Large intestine (tissue), 3 donors: ENCODE data around the gene IFNLR1. TPM values are rescaled to one million over a fixed set of nuclear protein-coding genes. Genes with fewer than 3 reads are reported as not detected.

Experiments
- DNase-seq, 2 donors: peaks; one replicate each; pipeline versions ENCODE4 v3.0.0 to v3.0.0-alpha.2; 2013
- H3K27ac ChIP-seq: one replicate; pipeline ENCODE4 v1.5.1; 2013; ENCODE audit warnings: low read length
- H3K27me3 ChIP-seq: 2 replicates; pipeline ENCODE4 v1.6.1; 2013; ENCODE audit warnings: low read length; ENCODE audit not compliant: control insufficient read depth, insufficient read depth
- H3K36me3 ChIP-seq: 2 replicates; pipeline ENCODE4 v1.6.1; 2013; ENCODE audit warnings: low read length; ENCODE audit not compliant: control insufficient read depth, insufficient read depth
- H3K4me1 ChIP-seq: one replicate; pipeline ENCODE4 v1.6.1; 2013; ENCODE audit warnings: low read length; ENCODE audit not compliant: control insufficient read depth, insufficient read depth
- H3K4me3 ChIP-seq: one replicate; pipeline ENCODE4 v1.5.1; 2013; ENCODE audit warnings: low read length
- H3K9me3 ChIP-seq: one replicate; pipeline ENCODE4 v1.6.1; 2013; ENCODE audit warnings: mild to moderate bottlenecking, low read depth, low read length, moderate library complexity; ENCODE audit not compliant: control insufficient read depth
- WGBS: methylation state at CpG from one replicate; pipeline ENCODE4 v1.1.5; 2013; ENCODE audit warnings: low lambda C conversion rate; ENCODE audit not compliant: insufficient coverage; 5-methylcytosine and 5-hydroxymethylcytosine counted together
- polyA plus RNA-seq: library from polyadenylated mRNA; unstranded; fragments of 120-200 nt; gene quantifications from one replicate; pipeline ENCODE4 v1.2.1, GENCODE V29; 2013

Gene IFNLR1
- polyA plus RNA-seq, 1 donor, result 11.7 TPM

- WGBS, result 100% methylated on average over 1 of the region's 2 CpGs
- DNase-seq, result no peak
- Histone ChIP-seq H3K27me3 (no peaks in the 10 kb centered on the region), H3K4me3 (no peak overlapping the region), H3K27ac (no peak overlapping the region), H3K9me3 (no peaks in the 10 kb centered on the region), H3K4me1 (peaks cover 20% of the 10 kb centered on the region), H3K36me3 (no peaks in the 10 kb centered on the region)
Measured at GRCh38 chr1:24195136-24195535, 8.0 kb upstream of the IFNLR1 start.

GRCh38 chr1:24193046-24193445 lies 6.0 kb upstream of the IFNLR1 start:
- no peaks in the 10 kb centered on the region for H3K27me3 ChIP-seq
- WGBS, result no CpG with 5 or more reads among the region's 4 CpGs
- H3K4me1 ChIP-seq, result peaks cover 27% of the 10 kb centered on the region
- H3K27ac ChIP-seq, result no peak overlapping the region
- H3K36me3 ChIP-seq, result no peaks in the 10 kb centered on the region
- H3K9me3 ChIP-seq, result no peaks in the 10 kb centered on the region
- no peak overlapping the region for H3K4me3 ChIP-seq
- DNase-seq, result no peak

GRCh38 chr1:24191860-24192259 lies 4.8 kb upstream of the IFNLR1 start:
- peak; percentile 62 to 80 for DNase-seq
- Histone ChIP-seq H3K9me3 (no peaks in the 10 kb centered on the region), H3K27me3 (peaks cover 6% of the 10 kb centered on the region), H3K36me3 (no peaks in the 10 kb centered on the region), H3K27ac (peak overlapping the region; percentile 75), H3K4me3 (no peak overlapping the region), H3K4me1 (peaks cover 31% of the 10 kb centered on the region)
- no CpG with 5 or more reads among the region's 5 CpGs for WGBS

- H3K4me1 ChIP-seq, result peaks cover 36% of the 10 kb centered on the region
- H3K9me3 ChIP-seq, result no peaks in the 10 kb centered on the region
- DNase-seq, result no peak
- WGBS, result no CpG with 5 or more reads among the region's 3 CpGs
- no peaks in the 10 kb centered on the region for H3K36me3 ChIP-seq
- H3K27me3 ChIP-seq, result peaks cover 13% of the 10 kb centered on the region
- no peak overlapping the region for H3K4me3 ChIP-seq
- peak overlapping the region; percentile 75 for H3K27ac ChIP-seq
Measured at GRCh38 chr1:24190983-24191461, 3.9 kb upstream of the IFNLR1 start.

- H3K36me3 ChIP-seq, result no peaks in the 10 kb centered on the region
- no peak overlapping the region for H3K27ac ChIP-seq
- WGBS, result 94% methylated on average over 3 of the region's 7 CpGs
- no peak for DNase-seq
- peaks cover 48% of the 10 kb centered on the region for H3K4me1 ChIP-seq
- peaks cover 13% of the 10 kb centered on the region for H3K27me3 ChIP-seq
- no peaks in the 10 kb centered on the region for H3K9me3 ChIP-seq
- H3K4me3 ChIP-seq, result no peak overlapping the region
Measured at GRCh38 chr1:24189528-24189927, 2.4 kb upstream of the IFNLR1 start.

- peaks cover 13% of the 10 kb centered on the region for H3K27me3 ChIP-seq
- WGBS, result no CpG with 5 or more reads among the region's 8 CpGs
- H3K36me3 ChIP-seq, result peaks cover under 1% of the 10 kb centered on the region
- peaks cover 2% of the 10 kb centered on the region for H3K9me3 ChIP-seq
- DNase-seq, result no peak
- peak overlapping the region; percentile 92 for H3K27ac ChIP-seq
- peak overlapping the region; percentile 70 for H3K4me3 ChIP-seq
- H3K4me1 ChIP-seq, result peaks cover 50% of the 10 kb centered on the region
Measured at GRCh38 chr1:24186711-24186992, 437 bp downstream of the IFNLR1 start.

GRCh38 chr1:24186031-24186710 lies 918 bp downstream of the IFNLR1 start:
- peak in 1 of 2 donors; percentile 50 for DNase-seq
- Histone ChIP-seq H3K4me1 (peaks cover 46% of the 10 kb centered on the region), H3K27ac (peak overlapping the region; percentile 92), H3K36me3 (peaks cover 6% of the 10 kb centered on the region), H3K9me3 (peaks cover 2% of the 10 kb centered on the region), H3K4me3 (peak overlapping the region; percentile 70), H3K27me3 (peaks cover 13% of the 10 kb centered on the region)
- no CpG with 5 or more reads among the region's 13 CpGs for WGBS

GRCh38 chr1:24185076-24185475 lies 2.0 kb downstream of the IFNLR1 start:
- no peak overlapping the region for H3K4me3 ChIP-seq
- H3K4me1 ChIP-seq, result peaks cover 39% of the 10 kb centered on the region
- peak overlapping the region; percentile 92 for H3K27ac ChIP-seq
- peak in 1 of 2 donors; percentile 60 for DNase-seq
- no CpG with 5 or more reads among the region's 4 CpGs for WGBS
- H3K36me3 ChIP-seq, result peaks cover 11% of the 10 kb centered on the region
- peaks cover 13% of the 10 kb centered on the region for H3K27me3 ChIP-seq
- H3K9me3 ChIP-seq, result peaks cover 2% of the 10 kb centered on the region

GRCh38 chr1:24182061-24182460 lies 5.0 kb downstream of the IFNLR1 start:
- no CpG with 5 or more reads among the region's 6 CpGs for WGBS
- H3K36me3 ChIP-seq, result peaks cover 18% of the 10 kb centered on the region

GRCh38 chr1:24181619-24182018 lies 5.5 kb downstream of the IFNLR1 start:
- WGBS, result no CpG with 5 or more reads among the region's 5 CpGs
- no peak overlapping the region for H3K27ac ChIP-seq
- peaks cover 26% of the 10 kb centered on the region for H3K4me1 ChIP-seq

More at GRCh38 chr1:24182061-24182460, 5.0 kb downstream of the IFNLR1 start:
- no peak for DNase-seq
- Histone ChIP-seq H3K4me1 (peaks cover 26% of the 10 kb centered on the region), H3K27me3 (peaks cover 8% of the 10 kb centered on the region), H3K4me3 (no peak overlapping the region), H3K27ac (no peak overlapping the region), H3K9me3 (peaks cover 2% of the 10 kb centered on the region)

GRCh38 chr1:24180676-24181075 lies 6.4 kb downstream of the IFNLR1 start:
- no peak overlapping the region for H3K4me3 ChIP-seq
- H3K27me3 ChIP-seq, result no peaks in the 10 kb centered on the region
- no peak for DNase-seq
- no CpG with 5 or more reads among the region's 6 CpGs for WGBS
- H3K36me3 ChIP-seq, result peaks cover 18% of the 10 kb centered on the region
- no peak overlapping the region for H3K27ac ChIP-seq
- H3K4me1 ChIP-seq, result peaks cover 19% of the 10 kb centered on the region
- H3K9me3 ChIP-seq, result peaks cover 2% of the 10 kb centered on the region

More at GRCh38 chr1:24181619-24182018, 5.5 kb downstream of the IFNLR1 start:
- H3K36me3 ChIP-seq, result peaks cover 18% of the 10 kb centered on the region
- no peak for DNase-seq
- H3K27me3 ChIP-seq, result peaks cover 5% of the 10 kb centered on the region
- no peak overlapping the region for H3K4me3 ChIP-seq
- peaks cover 2% of the 10 kb centered on the region for H3K9me3 ChIP-seq
